ENCODE data around the gene CEP85. TPM values are rescaled to one million over a fixed set of nuclear protein-coding genes. Genes with fewer than 3 reads are reported as not detected.

CEP85 gene
- total RNA-seq, 1 experiment from 2014 or later = 19.7 TPM

GRCh38 chr1:26259578-26259977 is 25.6 kb downstream of the CEP85 start:
- intact Hi-C loops (cut with micrococcal nuclease; ENCODE audit: unreplicated experiment) = no loop called here
- DNase-seq = no peak
- TF ChIP-seq CTCF (IDR thresholded peaks at IDR 0.05; ENCODE audit: insufficient read depth in 1 of 2, low read depth in 1 of 2, low read length in 1 of 2, severe bottlenecking in 1 of 2, unreplicated experiment in 1 of 2) = no peak
- H3K27me3 Mint-ChIP-seq (ENCODE audit: insufficient read depth, unreplicated experiment) = no peaks in the 10 kb centered on the region
- Histone ChIP-seq H3K27me3 (replicated peaks; ENCODE audit: control insufficient read depth, insufficient read depth, low read length) (no peaks in the 10 kb centered on the region), H3K4me3 (ENCODE audit: low read depth, low read length) (no peak overlapping the region), H3K36me3 (ENCODE audit: control insufficient read depth, insufficient read depth, low read length) (no peaks in the 10 kb centered on the region; the same call in 1 of the 2 replicates), H3K4me1 (no peaks in the 10 kb centered on the region), H3K9me3 (no peaks in the 10 kb centered on the region)
- POLR2A ChIA-PET = no interaction called here
- CTCF ChIA-PET = no interaction called here
- no peak overlapping the region for H3K4me3 Mint-ChIP-seq (ENCODE audit: unreplicated experiment)
- no peaks in the 10 kb centered on the region for H3K4me1 Mint-ChIP-seq (ENCODE audit: low read depth, unreplicated experiment)
- H3K9me3 Mint-ChIP-seq (ENCODE audit: unreplicated experiment) = no peaks in the 10 kb centered on the region
- BruUV-seq (replicated peaks) = no TSS peak
- H3K36me3 Mint-ChIP-seq (ENCODE audit: insufficient read depth, unreplicated experiment) = peaks cover 52% of the 10 kb centered on the region
- no peak overlapping the region for H3K27ac Mint-ChIP-seq (ENCODE audit: unreplicated experiment)

GRCh38 chr1:26263212-26263611 is 29.2 kb downstream of the CEP85 start:
- CTCF ChIA-PET = interaction anchor here (1.1 kb wide), 1 partner anchor 13 kb away, joined by 3 read pairs; no protein-coding TSS in a partner anchor
- peaks cover 56% of the 10 kb centered on the region for H3K36me3 Mint-ChIP-seq (ENCODE audit: insufficient read depth, unreplicated experiment)

GRCh38 chr1:26265405-26265804 is 31.4 kb downstream of the CEP85 start:
- Mint-ChIP-seq H3K9me3 (ENCODE audit: unreplicated experiment) (peaks cover 13% of the 10 kb centered on the region), H3K36me3 (ENCODE audit: insufficient read depth, unreplicated experiment) (peaks cover 63% of the 10 kb centered on the region), H3K27ac (ENCODE audit: unreplicated experiment) (no peak overlapping the region), H3K27me3 (ENCODE audit: insufficient read depth, unreplicated experiment) (no peaks in the 10 kb centered on the region), H3K4me3 (ENCODE audit: unreplicated experiment) (no peak overlapping the region), H3K4me1 (ENCODE audit: low read depth, unreplicated experiment) (no peaks in the 10 kb centered on the region)
- ChIA-PET POLR2A (no interaction called here), CTCF (interaction anchor here (0.7 kb wide), 1 partner anchor 53 kb away, joined by 4 read pairs; no protein-coding TSS in a partner anchor)
- no peak for DNase-seq
- no peaks in the 10 kb centered on the region for H3K4me1 ChIP-seq
- TF ChIP-seq CTCF (IDR thresholded peaks at IDR 0.05; ENCODE audit: insufficient read depth in 1 of 2, low read depth in 1 of 2, low read length in 1 of 2, severe bottlenecking in 1 of 2, unreplicated experiment in 1 of 2) = no peak
- H3K4me3 ChIP-seq (ENCODE audit: low read depth, low read length) = no peak overlapping the region
- no peaks in the 10 kb centered on the region; the same call in 1 of the 2 replicates for H3K9me3 ChIP-seq
- H3K27me3 ChIP-seq (replicated peaks; ENCODE audit: control insufficient read depth, insufficient read depth, low read length) = no peaks in the 10 kb centered on the region
- intact Hi-C loops (cut with micrococcal nuclease; ENCODE audit: unreplicated experiment) = no loop called here
- BruUV-seq (replicated peaks) = no TSS peak
- no peaks in the 10 kb centered on the region; the same call in 1 of the 2 replicates for H3K36me3 ChIP-seq (ENCODE audit: control insufficient read depth, insufficient read depth, low read length)

More at GRCh38 chr1:26263212-26263611, 29.2 kb downstream of the CEP85 start:
- H3K27me3 Mint-ChIP-seq (ENCODE audit: insufficient read depth, unreplicated experiment) = no peaks in the 10 kb centered on the region
- H3K4me1 ChIP-seq = no peaks in the 10 kb centered on the region
- H3K27me3 ChIP-seq (replicated peaks; ENCODE audit: control insufficient read depth, insufficient read depth, low read length) = no peaks in the 10 kb centered on the region
- H3K36me3 ChIP-seq (ENCODE audit: control insufficient read depth, insufficient read depth, low read length) = no peaks in the 10 kb centered on the region; the same call in 1 of the 2 replicates
- no TSS peak for BruUV-seq (replicated peaks)
- intact Hi-C loops (cut with micrococcal nuclease; ENCODE audit: unreplicated experiment) = no loop called here
- no peak overlapping the region for H3K4me3 ChIP-seq (ENCODE audit: low read depth, low read length)
- TF ChIP-seq CTCF (IDR thresholded peaks at IDR 0.05; ENCODE audit: insufficient read depth in 1 of 2, low read depth in 1 of 2, low read length in 1 of 2, severe bottlenecking in 1 of 2, unreplicated experiment in 1 of 2) = no peak
- no peaks in the 10 kb centered on the region; the same call in 1 of the 2 replicates for H3K9me3 ChIP-seq
- H3K27ac Mint-ChIP-seq (ENCODE audit: unreplicated experiment) = no peak overlapping the region
- no peaks in the 10 kb centered on the region for H3K4me1 Mint-ChIP-seq (ENCODE audit: low read depth, unreplicated experiment)
- H3K4me3 Mint-ChIP-seq (ENCODE audit: unreplicated experiment) = no peak overlapping the region
- peaks cover under 1% of the 10 kb centered on the region for H3K9me3 Mint-ChIP-seq (ENCODE audit: unreplicated experiment)
- no peak for DNase-seq
- POLR2A ChIA-PET = no interaction called here

Data from Caco-2 (cell line).